MG63 (cell line): ENCODE data around the gene ERCC5. TPM values are rescaled to one million over a fixed set of nuclear protein-coding genes. Genes with fewer than 3 reads are reported as not detected.

Source experiments
- DNase-seq: peaks from one replicate; pipeline ENCODE4 v3.0.0-alpha.2; 2020
- H3K27me3 ChIP-seq: fragments of 250-450 bp; sonication (Bioruptor Pico); 2 replicates; pipeline ENCODE4 v1.5.1; 2020; ENCODE audit warnings: mild to moderate bottlenecking, moderate library complexity
- H3K36me3 ChIP-seq: fragments of 250-450 bp; sonication (Bioruptor Pico); 2 replicates; pipeline ENCODE4 v1.5.1; 2020; ENCODE audit warnings: mild to moderate bottlenecking, moderate library complexity
- H3K4me3 ChIP-seq: fragments of 250-450 bp; sonication (Bioruptor Pico); 2 replicates; pipeline ENCODE4 v1.5.1; 2020; ENCODE audit warnings: mild to moderate bottlenecking, moderate library complexity
- H3K9me3 ChIP-seq: fragments of 250-450 bp; sonication (Bioruptor Pico); 2 replicates; pipeline ENCODE4 v1.5.1; 2020; ENCODE audit warnings: mild to moderate bottlenecking, moderate library complexity
- total RNA-seq: library from RNA; depleted of rRNA; stranded (reverse); fragments of >200 nt; shearing (Covaris generic); gene quantifications from 2 replicates; pipeline ENCODE4 v1.2.3, GENCODE V29; 2014; ENCODE audit warnings: low replicate concordance

The ERCC5 gene
- total RNA-seq, 1 experiment from 2014 or later = 33.2 TPM

DNA sequence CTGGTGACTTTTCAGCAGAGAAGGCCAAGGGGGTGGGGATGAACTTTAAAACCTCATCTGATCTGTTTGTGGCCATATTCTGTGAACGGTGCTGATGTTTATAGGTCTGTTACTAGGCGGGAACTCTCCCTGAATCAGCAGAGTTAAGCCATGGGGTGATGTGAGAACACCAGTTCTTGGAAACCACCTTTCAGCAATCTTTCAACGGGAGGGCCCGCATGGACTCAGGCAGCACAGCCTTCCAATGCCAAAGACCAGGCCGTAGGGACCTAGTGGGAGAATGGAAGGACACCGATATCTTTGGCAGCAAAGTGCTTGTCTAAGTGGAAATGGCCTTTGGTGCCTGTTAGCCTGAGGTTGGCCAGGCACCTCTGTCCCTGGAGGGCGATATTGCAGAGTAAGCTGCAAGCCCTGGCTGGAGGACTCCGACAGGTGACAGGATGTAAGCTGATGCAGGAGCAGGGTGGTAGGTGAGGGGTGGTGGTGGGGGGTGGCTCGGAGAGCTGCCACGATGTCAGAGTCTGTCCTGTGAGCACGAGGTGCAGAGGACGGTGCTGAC, 57.0 kb downstream of the ERCC5 start:
- DNase-seq = no peak
- no peak overlapping the region for H3K4me3 ChIP-seq
- no peaks in the 10 kb centered on the region for H3K9me3 ChIP-seq
- H3K27me3 ChIP-seq = peaks cover 2% of the 10 kb centered on the region; the same call in 1 of the 2 replicates
- no peaks in the 10 kb centered on the region for H3K36me3 ChIP-seq

DNA sequence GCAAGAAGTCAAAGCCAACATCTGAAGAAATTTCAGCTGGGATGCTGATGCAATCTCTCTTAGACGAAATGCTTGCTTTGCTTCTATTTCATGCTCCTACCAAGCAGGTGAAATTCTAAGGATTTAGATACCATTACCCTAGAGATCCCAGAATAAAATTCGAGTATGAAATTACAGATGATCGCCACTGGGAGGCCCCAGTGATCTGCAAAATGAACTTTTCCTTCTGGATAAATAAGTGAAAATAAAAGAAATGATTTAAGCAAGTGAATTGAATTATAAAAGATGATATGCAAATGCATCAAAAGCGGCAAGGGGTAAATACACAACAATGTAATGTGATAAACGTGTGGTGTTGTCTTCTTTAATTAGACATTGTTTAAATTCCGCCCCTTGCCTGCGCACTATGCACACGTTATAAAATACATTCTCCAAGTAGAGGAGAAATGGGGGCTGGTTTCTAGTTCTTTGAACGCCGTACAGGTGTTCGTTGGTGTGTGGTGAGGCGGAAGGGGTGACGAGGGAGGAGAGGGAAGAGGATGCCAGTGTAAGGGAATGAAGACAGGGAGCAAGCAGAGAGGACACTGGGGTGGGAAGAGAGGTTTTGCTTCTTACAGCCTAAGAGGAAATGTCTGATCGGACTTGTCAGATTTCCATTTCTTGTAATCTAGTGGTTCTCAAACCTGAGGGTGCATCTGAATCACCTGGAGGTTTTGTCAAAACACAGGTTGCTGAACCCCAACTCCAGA, 58.0 kb downstream of the ERCC5 start:
- H3K27me3 ChIP-seq = peaks cover 2% of the 10 kb centered on the region; the same call in 1 of the 2 replicates
- no peak overlapping the region for H3K4me3 ChIP-seq
- no peak for DNase-seq

DNA sequence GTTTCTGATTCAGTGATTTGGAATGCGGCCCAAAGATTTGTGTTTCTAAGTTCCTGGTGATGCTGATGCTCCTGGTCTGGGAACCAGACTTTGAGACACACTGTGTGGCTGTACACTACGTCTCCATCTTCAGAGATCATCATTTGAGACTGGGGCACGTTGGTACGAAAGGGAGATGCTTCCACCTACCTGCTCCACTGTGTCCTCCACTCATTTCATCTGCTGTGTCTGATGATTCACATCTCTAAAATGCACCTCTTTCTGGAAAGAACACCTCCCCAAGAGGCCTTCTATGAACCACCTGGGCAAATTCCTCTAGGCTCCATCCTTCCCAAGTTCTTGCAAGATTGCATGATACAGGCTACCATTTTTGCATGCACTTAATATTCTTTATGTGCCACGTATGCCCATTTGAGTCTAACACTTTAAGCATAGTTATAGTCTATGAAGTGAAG, 58.6 kb downstream of the ERCC5 start:
- no peaks in the 10 kb centered on the region for H3K9me3 ChIP-seq
- DNase-seq = no peak
- H3K27me3 ChIP-seq = peaks cover 2% of the 10 kb centered on the region; the same call in 1 of the 2 replicates
- H3K36me3 ChIP-seq = no peaks in the 10 kb centered on the region
- no peak overlapping the region for H3K4me3 ChIP-seq

More for the DNA sequence above, 58.0 kb downstream of the ERCC5 start:
- no peaks in the 10 kb centered on the region for H3K9me3 ChIP-seq
- no peaks in the 10 kb centered on the region for H3K36me3 ChIP-seq

DNA sequence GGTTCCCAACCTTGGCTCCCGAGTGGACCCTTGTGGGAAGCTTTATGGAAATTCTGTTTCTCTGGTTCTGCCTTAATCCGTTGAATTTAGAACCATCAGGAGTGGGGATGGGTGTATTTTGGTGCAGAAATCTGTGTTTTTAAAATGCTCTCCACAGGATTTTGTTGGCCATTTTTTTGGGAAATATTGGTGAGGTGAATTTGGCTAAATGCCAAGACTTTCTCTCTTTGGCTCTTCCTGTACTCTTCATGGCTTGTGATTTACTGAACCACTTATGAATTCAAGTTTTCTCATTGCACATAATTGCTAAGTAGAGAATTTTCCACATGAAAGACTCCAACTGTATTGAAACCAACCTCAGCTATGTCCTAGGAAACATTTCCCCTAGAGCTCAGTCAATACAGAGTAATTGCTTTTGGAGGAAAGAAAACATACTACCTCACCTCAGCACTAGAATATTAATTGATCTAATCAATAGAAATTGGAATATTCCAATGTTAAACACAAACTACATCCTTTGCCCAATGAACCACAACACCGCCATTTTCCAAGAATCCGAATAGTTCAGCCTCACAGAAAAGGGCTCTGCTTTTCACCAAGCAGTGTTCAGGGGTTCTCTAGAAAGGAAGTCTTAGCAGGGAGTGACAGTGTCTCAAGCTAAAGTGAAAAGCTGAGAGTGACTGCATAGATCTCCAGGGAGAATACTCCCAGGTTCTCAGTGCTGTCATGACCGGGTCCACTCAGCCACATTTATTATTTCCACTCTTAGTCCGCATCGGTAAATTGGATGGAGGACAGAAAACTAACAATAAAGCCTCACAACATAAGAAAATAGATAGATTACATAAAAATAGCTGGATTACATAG, 60.3 kb downstream of the ERCC5 start:
- H3K27me3 ChIP-seq = peaks cover 2% of the 10 kb centered on the region; the same call in 1 of the 2 replicates
- no peak overlapping the region for H3K4me3 ChIP-seq
- no peaks in the 10 kb centered on the region for H3K36me3 ChIP-seq
- no peaks in the 10 kb centered on the region for H3K9me3 ChIP-seq
- no peak for DNase-seq

DNA sequence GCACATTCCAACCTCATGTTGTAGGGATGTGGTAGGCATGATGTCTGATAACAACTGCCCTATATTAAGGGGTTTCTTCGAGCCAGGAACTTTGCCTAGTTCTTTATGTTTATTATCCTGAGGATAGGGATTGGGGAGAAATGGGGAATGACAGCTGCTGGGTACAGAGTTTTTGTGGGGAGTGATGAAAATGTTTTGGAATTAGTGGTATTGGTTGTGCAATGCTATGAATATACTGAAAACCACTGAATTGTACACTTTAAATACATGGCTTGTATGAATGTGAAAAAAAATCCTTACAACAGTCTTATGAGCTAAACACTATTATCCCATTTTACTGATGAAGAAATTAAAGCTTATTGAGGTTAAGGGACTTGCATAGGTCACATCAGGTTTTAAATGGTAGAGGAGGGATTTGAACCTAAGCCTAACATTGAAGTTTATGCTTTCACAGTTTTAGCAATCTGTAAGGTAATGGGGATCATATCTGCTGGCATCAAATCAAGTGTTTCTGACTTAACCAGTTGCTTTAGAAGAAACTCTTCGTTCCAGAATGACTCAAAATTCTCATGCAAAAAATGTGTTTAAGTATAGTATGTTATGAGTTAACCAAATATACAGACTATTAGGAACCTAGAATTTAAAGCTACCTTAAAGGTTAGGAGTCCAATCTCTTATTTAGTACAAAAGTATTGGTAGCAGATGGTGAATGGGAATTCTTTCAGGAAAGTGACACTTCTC, 61.4 kb downstream of the ERCC5 start:
- H3K36me3 ChIP-seq = no peaks in the 10 kb centered on the region

DNA sequence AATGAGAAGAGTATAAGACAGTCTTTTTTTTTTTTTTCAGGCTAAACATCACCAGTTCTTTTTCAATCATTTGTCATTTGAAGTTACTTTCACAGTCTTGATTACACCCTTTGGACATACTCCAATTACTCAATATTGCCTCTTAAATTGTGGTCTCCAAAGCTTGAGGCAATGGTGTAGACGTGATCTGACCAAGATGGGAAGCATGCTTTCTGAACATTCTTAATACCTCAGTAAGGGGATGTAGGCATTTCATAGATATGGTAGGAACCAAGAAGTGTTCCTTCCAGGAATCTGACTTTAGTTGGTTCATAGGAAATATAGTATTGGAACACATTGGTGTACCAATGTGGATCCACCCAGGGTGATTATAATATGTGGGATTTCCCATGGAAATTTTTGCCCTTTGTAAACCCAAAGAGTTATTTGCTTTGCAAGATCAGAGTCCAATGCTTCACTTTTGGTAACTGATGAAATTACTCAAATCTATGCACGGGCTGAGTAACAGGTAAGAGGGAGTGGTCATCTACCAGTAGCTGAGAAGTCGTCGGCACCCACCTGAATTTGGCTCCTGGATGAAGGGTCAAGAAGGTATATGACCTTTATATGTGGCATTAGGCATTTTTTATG, 62.2 kb downstream of the ERCC5 start:
- no peak overlapping the region for H3K4me3 ChIP-seq
- H3K27me3 ChIP-seq = peaks cover 2% of the 10 kb centered on the region; the same call in 1 of the 2 replicates
- H3K9me3 ChIP-seq = no peaks in the 10 kb centered on the region
- no peaks in the 10 kb centered on the region for H3K36me3 ChIP-seq
- DNase-seq = no peak

More for the DNA sequence above, 61.4 kb downstream of the ERCC5 start:
- H3K27me3 ChIP-seq = peaks cover 2% of the 10 kb centered on the region; the same call in 1 of the 2 replicates
- no peak overlapping the region for H3K4me3 ChIP-seq
- no peaks in the 10 kb centered on the region for H3K9me3 ChIP-seq
- DNase-seq = no peak

GRCh38 chr13:102909971-102910370, 64.1 kb downstream of the ERCC5 start:
- no peak for DNase-seq
- Histone ChIP-seq H3K27me3 (peaks cover 2% of the 10 kb centered on the region; the same call in 1 of the 2 replicates), H3K9me3 (no peaks in the 10 kb centered on the region), H3K4me3 (no peak overlapping the region), H3K36me3 (no peaks in the 10 kb centered on the region)

DNA sequence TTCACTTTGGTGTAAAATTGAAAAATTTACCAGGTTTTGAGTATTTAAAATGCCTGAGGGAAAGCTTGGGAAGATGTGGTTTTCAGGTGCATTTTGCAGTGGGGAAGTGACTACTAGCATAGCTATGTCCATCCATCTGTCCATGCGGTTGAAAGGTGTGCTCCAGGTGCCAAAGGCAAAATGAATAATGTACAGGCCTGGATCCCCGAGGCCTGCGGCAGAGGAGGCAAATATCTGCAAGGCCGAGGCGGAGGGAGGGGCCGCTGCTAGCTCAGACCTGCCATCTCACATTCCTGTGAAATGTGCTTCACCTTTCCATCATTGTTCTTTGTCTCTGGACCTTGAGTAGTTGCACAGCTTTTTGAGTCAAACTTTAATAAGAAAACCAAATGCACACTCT, 65.5 kb downstream of the ERCC5 start:
- H3K27me3 ChIP-seq = no peaks in the 10 kb centered on the region
- no peak for DNase-seq
- H3K4me3 ChIP-seq = no peak overlapping the region
- H3K9me3 ChIP-seq = no peaks in the 10 kb centered on the region
- no peaks in the 10 kb centered on the region for H3K36me3 ChIP-seq

- Histone ChIP-seq H3K4me3 (no peak overlapping the region), H3K27me3 (no peaks in the 10 kb centered on the region), H3K9me3 (no peaks in the 10 kb centered on the region), H3K36me3 (no peaks in the 10 kb centered on the region)
- no peak for DNase-seq
Measured at GRCh38 chr13:102912599-102912998, 66.8 kb downstream of the ERCC5 start.

DNA sequence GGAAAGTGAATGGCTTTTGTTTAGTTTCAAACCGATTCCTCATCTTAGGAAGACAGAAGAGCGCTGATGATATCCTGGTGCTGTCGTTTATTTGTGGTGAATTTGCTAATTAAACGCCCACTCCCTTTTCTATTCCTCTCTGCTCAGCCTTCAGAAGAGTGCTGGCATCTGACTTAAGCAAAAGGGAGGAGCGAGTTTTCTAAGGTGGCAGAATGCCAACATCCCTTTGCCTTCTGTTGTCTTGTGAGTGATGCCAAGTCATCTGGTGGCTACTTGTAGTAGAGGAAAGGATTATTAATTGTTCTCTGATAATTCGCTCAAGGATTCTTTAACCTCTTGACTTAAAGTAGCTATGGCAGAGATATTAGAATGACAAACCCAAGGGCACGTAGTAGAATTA, 68.1 kb downstream of the ERCC5 start:
- no peaks in the 10 kb centered on the region for H3K9me3 ChIP-seq
- H3K36me3 ChIP-seq = no peaks in the 10 kb centered on the region
- DNase-seq = no peak
- no peak overlapping the region for H3K4me3 ChIP-seq
- no peaks in the 10 kb centered on the region for H3K27me3 ChIP-seq

DNA sequence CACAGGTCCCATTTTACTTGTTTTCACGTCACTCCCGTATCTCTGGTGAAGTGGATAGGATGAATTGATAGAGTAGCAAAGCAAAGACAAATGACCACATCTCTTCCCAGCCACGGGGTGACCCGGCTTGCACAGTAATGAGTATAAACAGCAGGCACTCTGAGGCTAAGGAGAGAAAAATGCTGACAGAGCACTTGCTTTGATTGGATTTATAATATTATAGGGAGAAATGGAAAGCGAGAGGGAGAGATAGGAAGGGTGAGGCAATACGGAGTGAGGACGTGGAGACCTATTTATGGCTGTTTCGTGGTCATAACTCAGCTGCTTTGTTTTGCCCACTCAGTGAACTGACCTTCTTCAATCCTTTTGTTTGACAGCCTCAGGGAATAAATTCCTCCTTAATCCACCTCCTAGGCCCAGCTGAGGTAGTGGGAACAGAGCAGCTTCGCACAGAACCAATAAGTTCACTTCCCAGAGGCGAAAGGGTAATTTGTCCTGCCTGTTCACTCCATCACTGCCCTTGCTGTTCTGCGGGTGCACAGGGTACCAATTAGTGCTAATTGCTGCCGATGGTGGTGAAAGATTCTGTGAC, 68.6 kb downstream of the ERCC5 start:
- Histone ChIP-seq H3K4me3 (no peak overlapping the region), H3K9me3 (no peaks in the 10 kb centered on the region), H3K36me3 (no peaks in the 10 kb centered on the region), H3K27me3 (no peaks in the 10 kb centered on the region)
- DNase-seq = no peak

GRCh38 chr13:102915393-102915930, 69.6 kb downstream of the ERCC5 start:
- H3K9me3 ChIP-seq = no peaks in the 10 kb centered on the region
- H3K4me3 ChIP-seq = no peak overlapping the region
- no peaks in the 10 kb centered on the region for H3K27me3 ChIP-seq
- no peak for DNase-seq
- no peaks in the 10 kb centered on the region for H3K36me3 ChIP-seq

DNA sequence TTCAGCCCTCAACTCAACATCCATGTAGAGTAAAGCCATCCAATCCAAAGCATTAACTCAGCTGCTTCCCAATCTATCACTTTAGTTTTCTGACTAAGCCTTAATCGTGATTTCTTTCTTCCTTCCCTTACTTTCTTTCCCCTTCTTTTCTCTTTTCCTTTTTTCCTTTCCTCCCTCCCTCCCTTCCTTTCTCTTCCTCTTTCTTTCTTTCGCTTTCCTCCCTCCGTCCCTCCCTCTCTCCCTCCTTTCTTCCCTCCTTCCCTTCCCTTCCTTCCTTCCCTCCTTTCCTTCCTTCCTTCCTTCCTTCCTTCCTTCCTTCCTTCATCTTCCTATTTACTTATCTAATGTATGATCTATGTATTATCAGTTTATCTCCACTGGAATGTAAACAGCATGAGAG, 71.2 kb downstream of the ERCC5 start:
- no peak for DNase-seq
- H3K9me3 ChIP-seq = no peaks in the 10 kb centered on the region
- no peak overlapping the region for H3K4me3 ChIP-seq
- H3K27me3 ChIP-seq = no peaks in the 10 kb centered on the region
- no peaks in the 10 kb centered on the region for H3K36me3 ChIP-seq

DNA sequence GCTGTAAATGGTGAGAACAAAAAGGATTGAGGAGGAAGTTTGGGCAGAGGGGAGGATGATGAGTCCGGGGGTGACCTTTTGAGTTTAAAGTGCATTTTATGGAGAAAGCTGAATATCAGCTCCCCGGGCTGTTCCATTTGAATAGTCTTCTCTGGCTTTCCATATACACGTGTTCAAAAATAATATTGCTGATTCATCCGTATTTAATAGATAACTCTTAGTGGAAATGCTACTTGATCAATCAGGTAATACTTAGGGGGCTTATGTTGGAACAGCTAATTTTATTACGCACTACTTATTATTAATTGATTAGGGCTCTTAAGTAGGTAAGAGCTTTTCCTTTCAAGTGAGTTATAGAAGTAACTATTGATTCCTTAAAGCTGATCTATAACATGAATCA, 76.4 kb downstream of the ERCC5 start:
- Histone ChIP-seq H3K9me3 (no peaks in the 10 kb centered on the region), H3K27me3 (no peaks in the 10 kb centered on the region), H3K4me3 (no peak overlapping the region), H3K36me3 (no peaks in the 10 kb centered on the region)
- no peak for DNase-seq
